Thyroid gland (tissue), 4 donors: ENCODE measurements around the gene KRTAP10-7. TPM values are rescaled to one million over a fixed set of nuclear protein-coding genes. Genes with fewer than 3 reads are reported as not detected.
"Not testable (repeated sequence)": the region's sequence is repeated elsewhere in the genome, so short reads cannot be mapped to it uniquely, and the experiment has no call there.

Experiments
- DNase-seq, 2 donors: peaks; one replicate each; pipeline ENCODE4 v3.0.0-alpha.2; 2019
- H3K27ac ChIP-seq, 3 donors: fragments of 200-600 bp; sonication (generic); 1 replicate in 2 of 3; 2 replicates in 1 of 3; pipeline ENCODE4 v1.5.1; 2016 to 2019; ENCODE audit warnings: mild to moderate bottlenecking in 1 of 3, moderate library complexity in 1 of 3
- H3K27me3 ChIP-seq: fragments of 200-600 bp; sonication (generic); one replicate; pipeline ENCODE4 v1.5.1; 2019
- H3K36me3 ChIP-seq, 2 donors: fragments of 200-600 bp; sonication (generic); one replicate each; pipeline ENCODE4 v1.5.1; 2016 to 2019
- H3K4me1 ChIP-seq, 2 donors: fragments of 200-600 bp; sonication (generic); one replicate each; pipeline ENCODE4 v1.5.1; 2017 to 2019
- H3K4me3 ChIP-seq, 3 donors: fragments of 200-600 bp; sonication (generic); replicated peaks in 1 of 3; 1 replicate in 2 of 3; 2 replicates in 1 of 3; pipeline ENCODE4 v1.5.1; 2016; ENCODE audit warnings: mild to moderate bottlenecking in 1 of 3
- H3K9me3 ChIP-seq: fragments of 200-600 bp; sonication (generic); one replicate; pipeline ENCODE4 v1.5.1; 2017
- CTCF ChIP-seq, 6 experiments: fragments of 200-600 bp in 3 of 6; fragments of 450-650 bp in 3 of 6; sonication (generic) in 3 of 6; IDR thresholded peaks; one replicate each; pipeline ENCODE4 v1.5.1; 2016 to 2019; ENCODE audit warnings: antibody characterized with exemption in 6 of 6, mild to moderate bottlenecking in 2 of 6, inconsistent platforms in 1 of 6, moderate library complexity in 1 of 6
- POLR2A ChIP-seq, 2 donors: fragments of 450-650 bp; IDR thresholded peaks; one replicate each; pipeline ENCODE4 v1.6.1; 2017; ENCODE audit warnings: antibody characterized with exemption in 2 of 2, mild to moderate bottlenecking in 2 of 2, moderate library complexity in 1 of 2
- WGBS, 2 donors: methylation state at CpG; one replicate each; pipeline ENCODE4 v1.1.5; 2017; 5-methylcytosine and 5-hydroxymethylcytosine counted together
- intact Hi-C: fragments of 100-400 bp; cut with DNase I; formaldehyde crosslinking; loops from one replicate; pipeline ENCODE4 v1.15.1; 2023
- total RNA-seq, 4 donors: library from RNA; depleted of rRNA; stranded (reverse); fragments of >200 nt; gene quantifications; one replicate each; pipeline ENCODE4 v1.2.3, GENCODE V29; 2016

The KRTAP10-7 gene, protein sequence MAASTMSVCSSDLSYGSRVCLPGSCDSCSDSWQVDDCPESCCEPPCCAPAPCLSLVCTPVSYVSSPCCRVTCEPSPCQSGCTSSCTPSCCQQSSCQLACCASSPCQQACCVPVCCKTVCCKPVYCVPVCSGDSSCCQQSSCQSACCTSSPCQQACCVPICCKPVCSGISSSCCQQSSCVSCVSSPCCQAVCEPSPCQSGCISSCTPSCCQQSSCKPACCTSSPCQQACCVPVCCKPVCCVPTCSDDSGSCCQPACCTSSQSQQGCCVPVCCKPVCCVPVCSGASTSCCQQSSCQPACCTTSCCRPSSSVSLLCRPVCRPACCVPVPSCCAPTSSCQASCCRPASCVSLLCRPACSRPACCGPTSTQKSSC
- not detected for total RNA-seq

- 82 to 84% methylated on average over 15 to 19 of the region's 23 CpGs for WGBS, 2 donors
- H3K27me3 ChIP-seq, H3K4me1 ChIP-seq, H3K4me3 ChIP-seq, H3K36me3 ChIP-seq, H3K27ac ChIP-seq, DNase-seq, H3K9me3 ChIP-seq, intact Hi-C loops: not testable (repeated sequence)
Observed at GRCh38 chr21:44600118-44600978, at the start of gene KRTAP10-7. Gene KRTAP10-7 (plus strand): TSS chr21:44600597. CDS start chr21:44600622, 25 bp downstream.

- no peak overlapping the region for H3K4me3 ChIP-seq
- no peaks in the 10 kb centered on the region for H3K36me3 ChIP-seq
- no peaks in the 10 kb centered on the region for H3K9me3 ChIP-seq
- no peaks in the 10 kb centered on the region for H3K27me3 ChIP-seq
- DNase-seq: no peak
- no peaks in the 10 kb centered on the region for H3K4me1 ChIP-seq
- intact Hi-C loops: no loop called here
- no peak for TF ChIP-seq POLR2A (IDR thresholded peaks at IDR 0.05)
- TF ChIP-seq CTCF (IDR thresholded peaks at IDR 0.05): no peak
- WGBS, 2 donors: 57 to 85% methylated on average over 5 to 10 of the region's 10 CpGs
- H3K27ac ChIP-seq: no peak overlapping the region
Observed at GRCh38 chr21:44550807-44551206, 49.6 kb upstream of the KRTAP10-7 start.

GRCh38 chr21:44551340-44551961 lies 48.9 kb upstream of the KRTAP10-7 start, which contains the start of gene KRTAP10-2:
Gene KRTAP10-2 (minus strand): TSS chr21:44551505. CDS start chr21:44551458, 47 bp downstream.
- H3K4me1 ChIP-seq: no peaks in the 10 kb centered on the region
- 54 to 66% methylated on average over 14 to 17 of the region's 17 CpGs for WGBS, 2 donors
- no peaks in the 10 kb centered on the region for H3K36me3 ChIP-seq
- no peaks in the 10 kb centered on the region for H3K9me3 ChIP-seq
- intact Hi-C loops: no loop called here
- no peak for DNase-seq
- TF ChIP-seq POLR2A (IDR thresholded peaks at IDR 0.05): no peak
- no peak for TF ChIP-seq CTCF (IDR thresholded peaks at IDR 0.05)
- no peak within 1 kb of the TSS for H3K4me3 ChIP-seq
- H3K27me3 ChIP-seq: no peaks in the 10 kb centered on the region
- H3K27ac ChIP-seq: no peak within 1 kb of the TSS

DNA sequence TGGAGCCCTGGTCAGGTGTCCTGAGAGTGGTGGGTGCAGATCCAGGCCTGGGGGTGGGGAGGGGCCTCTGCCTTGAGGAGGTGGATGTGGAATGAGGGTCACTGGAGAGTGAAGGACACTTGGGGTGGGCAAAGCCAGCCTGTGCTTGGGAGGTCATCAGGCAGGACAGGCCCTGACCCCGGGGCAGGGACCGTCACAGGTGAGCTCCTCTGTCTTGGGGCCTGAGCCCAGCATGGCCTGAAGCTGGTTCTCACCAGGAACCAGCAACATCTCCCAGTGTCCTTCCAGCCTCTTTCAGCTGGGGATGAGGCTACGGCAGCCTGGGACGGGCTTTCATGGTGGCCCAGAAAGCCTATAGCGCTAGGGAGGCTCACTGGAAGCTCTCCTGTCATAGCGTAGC lies 48.3 kb upstream of the KRTAP10-7 start:
- Histone ChIP-seq H3K27me3 (no peaks in the 10 kb centered on the region), H3K9me3 (no peaks in the 10 kb centered on the region), H3K36me3 (no peaks in the 10 kb centered on the region), H3K27ac (no peak overlapping the region), H3K4me3 (no peak overlapping the region), H3K4me1 (no peaks in the 10 kb centered on the region)
- 84% methylated on average over 5 of the region's 6 CpGs; no CpG with 5 or more reads in 1 of the 2 donors for WGBS, 2 donors
- no peak for DNase-seq
- no peak for TF ChIP-seq CTCF (IDR thresholded peaks at IDR 0.05)
- TF ChIP-seq POLR2A (IDR thresholded peaks at IDR 0.05): no peak
- intact Hi-C loops: no loop called here

- Histone ChIP-seq H3K36me3 (no peaks in the 10 kb centered on the region), H3K4me1 (no peaks in the 10 kb centered on the region), H3K27ac (no peak overlapping the region), H3K4me3 (no peak overlapping the region), H3K27me3 (no peaks in the 10 kb centered on the region), H3K9me3 (no peaks in the 10 kb centered on the region)
- TF ChIP-seq POLR2A (IDR thresholded peaks at IDR 0.05) (no peak), CTCF (IDR thresholded peaks at IDR 0.05) (no peak)
- intact Hi-C loops: no loop called here
- DNase-seq: no peak
- WGBS, 2 donors: 73 to 84% methylated on average over 13 of the region's 13 CpGs
Observed at GRCh38 chr21:44552681-44553080, 47.7 kb upstream of the KRTAP10-7 start.
